ENCODE measurements around the gene CDKN1B.

DNA sequence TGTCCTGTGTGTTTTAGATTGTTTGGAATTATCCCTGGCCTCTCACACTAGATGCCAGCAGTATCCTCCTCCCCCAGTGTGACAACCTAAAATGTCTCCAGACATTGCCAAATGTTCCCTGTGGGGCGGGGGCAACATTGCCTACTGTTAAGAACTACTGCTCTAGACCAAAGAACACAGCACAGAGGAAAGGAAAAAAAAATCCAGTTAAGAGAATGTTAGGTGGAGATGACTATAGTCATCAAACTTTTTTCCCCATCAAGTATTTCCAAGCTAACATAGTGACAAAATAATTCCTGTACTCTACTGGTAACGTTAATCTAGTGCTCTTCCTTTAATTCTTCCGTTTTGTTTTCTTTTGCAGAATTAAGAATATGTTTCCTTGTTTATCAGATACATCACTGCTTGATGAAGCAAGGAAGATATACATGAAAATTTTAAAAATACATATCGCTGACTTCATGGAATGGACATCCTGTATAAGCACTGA is 3.5 kb downstream of the CDKN1B start:
- TF ChIP-seq, protein P1, sequence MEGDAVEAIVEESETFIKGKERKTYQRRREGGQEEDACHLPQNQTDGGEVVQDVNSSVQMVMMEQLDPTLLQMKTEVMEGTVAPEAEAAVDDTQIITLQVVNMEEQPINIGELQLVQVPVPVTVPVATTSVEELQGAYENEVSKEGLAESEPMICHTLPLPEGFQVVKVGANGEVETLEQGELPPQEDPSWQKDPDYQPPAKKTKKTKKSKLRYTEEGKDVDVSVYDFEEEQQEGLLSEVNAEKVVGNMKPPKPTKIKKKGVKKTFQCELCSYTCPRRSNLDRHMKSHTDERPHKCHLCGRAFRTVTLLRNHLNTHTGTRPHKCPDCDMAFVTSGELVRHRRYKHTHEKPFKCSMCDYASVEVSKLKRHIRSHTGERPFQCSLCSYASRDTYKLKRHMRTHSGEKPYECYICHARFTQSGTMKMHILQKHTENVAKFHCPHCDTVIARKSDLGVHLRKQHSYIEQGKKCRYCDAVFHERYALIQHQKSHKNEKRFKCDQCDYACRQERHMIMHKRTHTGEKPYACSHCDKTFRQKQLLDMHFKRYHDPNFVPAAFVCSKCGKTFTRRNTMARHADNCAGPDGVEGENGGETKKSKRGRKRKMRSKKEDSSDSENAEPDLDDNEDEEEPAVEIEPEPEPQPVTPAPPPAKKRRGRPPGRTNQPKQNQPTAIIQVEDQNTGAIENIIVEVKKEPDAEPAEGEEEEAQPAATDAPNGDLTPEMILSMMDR (IDR thresholded peaks at IDR 0.05), result no peak
- no peak for TF ChIP-seq POLR2A (IDR thresholded peaks at IDR 0.05)

All from heart left ventricle (tissue), 13 donors.